WERI-Rb-1 (cell line): ENCODE data around the gene PLCL1.

Experiments used
- DNase-seq: peaks from one replicate; pipeline ENCODE4 v3.0.0-alpha.2; 2020
- H3K27ac ChIP-seq: fragments of 250-450 bp; sonication (Bioruptor Pico); 2 replicates; pipeline ENCODE4 v1.5.1; 2020; ENCODE audit warnings: mild to moderate bottlenecking, moderate library complexity
- H3K27me3 ChIP-seq: fragments of 250-450 bp; sonication (Bioruptor Pico); 2 replicates; pipeline ENCODE4 v1.5.1; 2021; ENCODE audit warnings: mild to moderate bottlenecking, low read depth, moderate library complexity; ENCODE audit not compliant: insufficient read depth, severe bottlenecking
- H3K36me3 ChIP-seq: fragments of 250-450 bp; sonication (Bioruptor Pico); 2 replicates; pipeline ENCODE4 v1.5.1; 2020; ENCODE audit warnings: mild to moderate bottlenecking, moderate library complexity
- H3K4me3 ChIP-seq: 2 replicates; pipeline ENCODE4 v1.5.1; 2011; ENCODE audit warnings: low read depth, mild to moderate bottlenecking, control low read depth, low read length
- H3K9me3 ChIP-seq: fragments of 250-450 bp; sonication (Bioruptor Pico); 2 replicates; pipeline ENCODE4 v1.5.1; 2021; ENCODE audit warnings: mild to moderate bottlenecking, moderate library complexity; ENCODE audit not compliant: severe bottlenecking
- TF ChIP-seq, protein P1 (sequence below): IDR thresholded peaks from 2 replicates; pipeline ENCODE4 v1.5.1; 2011; ENCODE audit warnings: low read depth, mild to moderate bottlenecking, control low read depth, inconsistent platforms, low read length

PLCL1 gene

DNA sequence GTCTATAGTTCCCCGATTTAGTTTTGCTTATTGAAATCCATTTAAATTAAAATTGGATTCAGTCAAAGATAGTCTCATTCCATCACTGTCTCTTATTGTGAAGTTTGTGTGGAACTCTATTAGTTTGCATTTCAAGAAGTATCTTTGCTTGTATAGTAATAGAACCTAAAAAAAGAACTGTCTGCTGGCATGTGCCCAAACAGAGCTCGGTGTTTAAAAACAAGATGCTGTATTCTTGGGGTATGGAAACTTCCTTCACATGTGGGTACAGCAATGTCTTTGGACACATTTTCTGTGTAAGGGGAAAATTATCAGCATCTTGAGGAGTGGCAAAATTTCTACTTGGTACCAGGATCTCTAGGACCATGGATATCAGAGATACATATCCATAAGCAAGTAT is 292.6 kb downstream of the PLCL1 start:
- no peaks in the 10 kb centered on the region for H3K9me3 ChIP-seq
- DNase-seq, result no peak
- H3K27ac ChIP-seq, result no peak overlapping the region
- H3K4me3 ChIP-seq, result no peak overlapping the region
- no peaks in the 10 kb centered on the region for H3K27me3 ChIP-seq
- TF ChIP-seq, protein P1, sequence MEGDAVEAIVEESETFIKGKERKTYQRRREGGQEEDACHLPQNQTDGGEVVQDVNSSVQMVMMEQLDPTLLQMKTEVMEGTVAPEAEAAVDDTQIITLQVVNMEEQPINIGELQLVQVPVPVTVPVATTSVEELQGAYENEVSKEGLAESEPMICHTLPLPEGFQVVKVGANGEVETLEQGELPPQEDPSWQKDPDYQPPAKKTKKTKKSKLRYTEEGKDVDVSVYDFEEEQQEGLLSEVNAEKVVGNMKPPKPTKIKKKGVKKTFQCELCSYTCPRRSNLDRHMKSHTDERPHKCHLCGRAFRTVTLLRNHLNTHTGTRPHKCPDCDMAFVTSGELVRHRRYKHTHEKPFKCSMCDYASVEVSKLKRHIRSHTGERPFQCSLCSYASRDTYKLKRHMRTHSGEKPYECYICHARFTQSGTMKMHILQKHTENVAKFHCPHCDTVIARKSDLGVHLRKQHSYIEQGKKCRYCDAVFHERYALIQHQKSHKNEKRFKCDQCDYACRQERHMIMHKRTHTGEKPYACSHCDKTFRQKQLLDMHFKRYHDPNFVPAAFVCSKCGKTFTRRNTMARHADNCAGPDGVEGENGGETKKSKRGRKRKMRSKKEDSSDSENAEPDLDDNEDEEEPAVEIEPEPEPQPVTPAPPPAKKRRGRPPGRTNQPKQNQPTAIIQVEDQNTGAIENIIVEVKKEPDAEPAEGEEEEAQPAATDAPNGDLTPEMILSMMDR, result no peak
- no peaks in the 10 kb centered on the region for H3K36me3 ChIP-seq

DNA sequence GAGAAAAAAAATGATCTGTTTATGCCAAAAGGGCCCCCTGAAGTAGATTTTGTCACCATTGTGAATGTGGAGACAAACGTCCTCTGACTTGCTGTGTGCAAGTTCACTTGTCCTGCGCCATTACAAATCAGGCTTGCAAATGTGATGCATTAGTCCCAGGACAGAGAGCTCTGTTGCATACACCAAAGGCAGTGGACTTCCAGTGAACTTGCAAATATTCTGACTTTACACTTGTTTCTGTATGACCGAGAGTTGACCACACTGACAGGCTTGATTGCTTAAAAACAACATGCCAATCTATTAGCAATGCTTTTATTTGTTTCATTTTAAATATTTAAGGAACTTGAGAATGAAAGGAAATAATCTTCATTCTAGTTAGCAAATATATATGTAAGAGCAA is 293.2 kb downstream of the PLCL1 start:
- Histone ChIP-seq H3K4me3 (no peak overlapping the region), H3K9me3 (no peaks in the 10 kb centered on the region), H3K27ac (no peak overlapping the region), H3K27me3 (no peaks in the 10 kb centered on the region), H3K36me3 (no peaks in the 10 kb centered on the region)
- DNase-seq, result no peak
- TF ChIP-seq, protein P1, result no peak

DNA sequence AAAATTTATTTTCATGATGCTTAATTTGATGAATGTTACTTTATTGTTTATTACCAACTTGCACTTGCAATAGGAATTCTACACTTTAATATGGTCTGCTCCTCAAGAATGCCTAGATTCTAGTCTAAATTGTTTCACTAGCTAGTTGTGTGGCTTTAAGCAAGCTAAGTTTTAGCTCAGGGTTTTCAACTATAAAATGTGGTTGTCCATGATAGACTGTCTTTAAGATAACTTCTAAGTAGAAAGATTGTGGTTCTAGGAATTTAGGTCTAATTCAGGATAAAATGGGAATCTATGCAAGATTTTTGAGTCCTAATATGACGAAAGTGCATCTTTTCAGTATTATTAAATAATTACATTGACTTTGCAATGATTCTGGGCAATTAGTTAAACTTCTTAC is 294.0 kb downstream of the PLCL1 start:
- no peak overlapping the region for H3K27ac ChIP-seq
- no peaks in the 10 kb centered on the region for H3K9me3 ChIP-seq
- DNase-seq, result no peak
- no peaks in the 10 kb centered on the region for H3K36me3 ChIP-seq
- H3K4me3 ChIP-seq, result no peak overlapping the region
- H3K27me3 ChIP-seq, result no peaks in the 10 kb centered on the region
- TF ChIP-seq, protein P1, result no peak

DNA sequence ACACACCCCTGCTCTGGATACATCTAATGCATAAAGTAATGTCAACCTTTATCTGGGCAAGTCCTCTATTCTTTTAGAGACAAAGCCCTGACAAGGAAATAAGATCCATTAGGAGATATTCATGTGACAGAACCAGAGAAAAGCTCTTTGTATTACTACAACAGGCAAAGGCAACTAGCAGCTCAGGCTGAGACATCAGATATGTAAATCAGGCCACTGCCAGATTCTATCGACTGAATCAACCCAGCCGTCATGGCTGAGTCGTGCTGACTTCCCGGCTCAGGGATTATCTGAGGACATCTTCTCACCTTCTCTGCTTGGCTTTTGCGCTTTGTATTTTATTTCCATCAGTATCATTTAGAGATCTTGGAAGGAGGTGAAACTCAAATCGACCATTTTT is 294.5 kb downstream of the PLCL1 start:
- Histone ChIP-seq H3K27me3 (no peaks in the 10 kb centered on the region), H3K36me3 (no peaks in the 10 kb centered on the region), H3K27ac (no peak overlapping the region), H3K4me3 (no peak overlapping the region), H3K9me3 (no peaks in the 10 kb centered on the region)
- peak; percentile 74 for DNase-seq
- TF ChIP-seq, protein P1, result no peak

DNA sequence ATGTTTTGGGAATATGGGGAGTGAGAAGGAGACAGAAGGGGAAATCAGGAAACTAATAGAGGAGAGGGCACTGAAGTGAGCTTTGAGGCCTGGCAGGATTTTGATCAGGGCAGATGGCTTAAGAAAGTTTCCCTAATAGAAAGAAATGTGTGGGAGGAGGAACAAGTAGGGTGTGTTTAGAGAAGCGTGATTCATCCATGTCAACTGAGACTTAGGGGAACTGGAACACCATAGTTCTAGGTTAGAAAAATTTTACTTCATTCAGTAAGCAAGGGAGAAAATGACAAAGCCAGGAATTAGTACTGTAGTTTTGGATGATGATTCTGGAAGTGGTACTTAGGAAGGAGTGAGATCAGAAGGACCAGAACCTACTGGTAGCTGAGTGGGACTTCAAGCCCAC is 296.0 kb downstream of the PLCL1 start:
- H3K27me3 ChIP-seq, result no peaks in the 10 kb centered on the region
- no peak for DNase-seq

DNA sequence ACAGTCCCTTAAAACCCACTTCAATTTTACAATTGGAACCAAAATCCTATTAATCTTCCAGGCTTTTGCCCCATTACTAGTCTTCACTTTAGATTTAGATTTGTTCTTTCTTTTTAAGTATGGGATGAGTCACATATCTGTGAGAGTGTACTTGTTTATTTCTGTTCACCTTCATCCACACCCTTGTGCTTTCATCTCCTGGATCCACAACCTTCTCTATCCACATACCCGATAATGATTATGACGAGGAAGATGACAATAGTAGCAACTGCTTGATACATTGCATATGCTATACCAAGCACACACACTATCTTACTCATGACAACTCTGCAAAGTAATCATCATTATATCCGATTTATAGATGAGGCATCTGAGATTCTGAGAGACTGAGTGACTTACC is 297.3 kb downstream of the PLCL1 start:
- TF ChIP-seq, protein P1, result no peak
- Histone ChIP-seq H3K9me3 (no peaks in the 10 kb centered on the region), H3K4me3 (no peak overlapping the region), H3K27ac (no peak overlapping the region), H3K27me3 (no peaks in the 10 kb centered on the region), H3K36me3 (no peaks in the 10 kb centered on the region)
- no peak for DNase-seq

More for the DNA sequence above, 296.0 kb downstream of the PLCL1 start:
- H3K9me3 ChIP-seq, result no peaks in the 10 kb centered on the region
- H3K27ac ChIP-seq, result no peak overlapping the region
- TF ChIP-seq, protein P1, result no peak
- no peaks in the 10 kb centered on the region for H3K36me3 ChIP-seq
- H3K4me3 ChIP-seq, result no peak overlapping the region
